HG03159 (cell line): ENCODE measurements around the gene ADIPOR1.
"Not testable (repeated sequence)": the region's sequence is repeated elsewhere in the genome, so short reads cannot be mapped to it uniquely, and the experiment has no call there.

ENCODE experiments used
- ATAC-seq: cut with Tn5 transposase; IDR thresholded peaks from one replicate; pipeline ENCODE4 v1.9.1; 2021; ENCODE audit warnings: mild to moderate bottlenecking, moderate library complexity; ENCODE audit not compliant: unreplicated experiment

The ADIPOR1 gene

GRCh38 chr1:202941372-202941771 lies 16.7 kb downstream of the ADIPOR1 start:
- ATAC-seq, result no peak

GRCh38 chr1:202940561-202940960 lies 17.6 kb downstream of the ADIPOR1 start:
- ATAC-seq, result no peak

GRCh38 chr1:202938287-202938925 lies 19.7 kb downstream of the ADIPOR1 start:
- no peak for ATAC-seq

GRCh38 chr1:202936409-202936808 lies 21.7 kb downstream of the ADIPOR1 start:
- ATAC-seq, result not testable (repeated sequence)

GRCh38 chr1:202935844-202936243 lies 22.3 kb downstream of the ADIPOR1 start:
- ATAC-seq, result no peak

GRCh38 chr1:202934755-202935154 lies 23.4 kb downstream of the ADIPOR1 start:
- no peak for ATAC-seq

GRCh38 chr1:202932476-202932875 lies 25.6 kb downstream of the ADIPOR1 start:
- ATAC-seq, result no peak

GRCh38 chr1:202926581-202927491 lies 31.3 kb downstream of the ADIPOR1 start, which contains the start of gene KLHL12:
KLHL12 (minus strand) TSS chr1:202927234; CDS start chr1:202925162, 2,072 bp downstream.
- ATAC-seq, result peak; percentile 89

GRCh38 chr1:202923533-202923932 lies 34.6 kb downstream of the ADIPOR1 start:
- ATAC-seq, result no peak

GRCh38 chr1:202919615-202920014 lies 38.5 kb downstream of the ADIPOR1 start:
- ATAC-seq, result no peak

- ATAC-seq, result no peak
Measured at GRCh38 chr1:202915146-202915545, 43.0 kb downstream of the ADIPOR1 start.

- ATAC-seq, result not testable (repeated sequence)
Measured at GRCh38 chr1:202912476-202912875, 45.6 kb downstream of the ADIPOR1 start.

- no peak for ATAC-seq
Measured at GRCh38 chr1:202909494-202909893, 48.6 kb downstream of the ADIPOR1 start.

GRCh38 chr1:202908998-202909397 lies 49.1 kb downstream of the ADIPOR1 start:
- ATAC-seq, result no peak

GRCh38 chr1:202905331-202905730 lies 52.8 kb downstream of the ADIPOR1 start:
- no peak for ATAC-seq

- ATAC-seq, result not testable (repeated sequence)
Measured at GRCh38 chr1:202903808-202904207, 54.3 kb downstream of the ADIPOR1 start.

- ATAC-seq, result no peak
Measured at GRCh38 chr1:202901555-202901954, 56.6 kb downstream of the ADIPOR1 start.

GRCh38 chr1:202892501-202892900 lies 65.6 kb downstream of the ADIPOR1 start:
- ATAC-seq, result no peak
